Panc1 (cell line): ENCODE measurements around the gene RPA4. TPM values are rescaled to one million over a fixed set of nuclear protein-coding genes. Genes with fewer than 3 reads are reported as not detected.

ENCODE experiments used
- ATAC-seq: fragments of 200-7000 bp; cut with Tn5 transposase; 2 replicates; pipeline ENCODE4 v1.9.1; 2020; ENCODE audit warnings: mild to moderate bottlenecking, moderate library complexity
- BruUV-seq: library from RNA; stranded (reverse); fragments of 400-500 nt; replicated peaks from 2 replicates; lab custom pipeline; 2021; lab: Mats Ljungman, UMichigan
- CTCF ChIA-PET: fragments of 300-600 bp; sonication (Branson Sonifier 250); formaldehyde crosslinking; loops from one replicate; lab custom pipeline; 2022; ENCODE audit warnings: antibody characterized with exemption; lab: Charles Lee
- POLR2A ChIA-PET: fragments of 300-600 bp; sonication (Branson Sonifier 250); formaldehyde crosslinking; loops from one replicate; lab custom pipeline; 2022; ENCODE audit warnings: antibody characterized with exemption; lab: Charles Lee
- DNase-seq: peaks from one replicate; pipeline ENCODE4 v3.0.0-alpha.2; 2010; ENCODE audit warnings: low read depth, low spot score
- H3K27ac ChIP-seq: 2 replicates; pipeline ENCODE4 v1.5.1; 2011; ENCODE audit warnings: mild to moderate bottlenecking, low read length, inconsistent platforms
- H3K27me3 ChIP-seq: fragments of 200-500 bp; sonication (Bioruptor generic); 2 replicates; pipeline ENCODE4 v1.6.0; 2014; ENCODE audit warnings: low read length, inconsistent platforms; ENCODE audit not compliant: control insufficient read depth, insufficient read depth
- H3K36me3 ChIP-seq: fragments of 200-500 bp; sonication (Bioruptor generic); 2 replicates; pipeline ENCODE4 v1.5.1; 2014; ENCODE audit warnings: inconsistent platforms, mild to moderate bottlenecking, low read length, moderate library complexity; ENCODE audit not compliant: control insufficient read depth, insufficient read depth
- H3K4me1 ChIP-seq: 2 replicates; pipeline ENCODE4 v1.5.1; 2011; ENCODE audit warnings: inconsistent platforms, mild to moderate bottlenecking, low read length, moderate library complexity; ENCODE audit not compliant: control insufficient read depth, insufficient read depth
- H3K4me3 ChIP-seq, 2 experiments: 2 replicates each; pipeline ENCODE4 v1.5.1; 2011 to 2012; ENCODE audit warnings: low read depth in 2 of 2, low read length in 2 of 2, mild to moderate bottlenecking in 2 of 2, inconsistent platforms in 1 of 2, moderate library complexity in 1 of 2
- H3K9me3 ChIP-seq: fragments of 200-500 bp; sonication (Bioruptor generic); 2 replicates; pipeline ENCODE4 v1.5.1; 2014; ENCODE audit warnings: low read depth, mild to moderate bottlenecking, inconsistent platforms, low read length, moderate library complexity; ENCODE audit not compliant: control insufficient read depth, insufficient read depth
- CTCF ChIP-seq: fragments of 450-650 bp; IDR thresholded peaks from 2 replicates; pipeline ENCODE4 v1.5.1; 2017; ENCODE audit warnings: mild to moderate bottlenecking
- REST ChIP-seq, 2 experiments: IDR thresholded peaks; 2 replicates each; pipeline ENCODE4 v1.6.1; 2011 to 2012; ENCODE audit warnings: low read depth in 2 of 2, control low read depth in 1 of 2, low read length in 1 of 2, mild to moderate bottlenecking in 1 of 2, moderate library complexity in 1 of 2; ENCODE audit not compliant: insufficient read depth in 1 of 2
- in situ Hi-C: cut with HindIII; loops from 2 replicates; pipeline ENCODE4 v1.10.0; 2016; ENCODE audit warnings: low sequenced_read_pairs, low pct_unique_long_range_greater_than_20kb
- intact Hi-C: fragments of 100-400 bp; cut with micrococcal nuclease; formaldehyde crosslinking; loops from one replicate; pipeline ENCODE4 v1.10.0; 2022; ENCODE audit not compliant: unreplicated experiment
- total RNA-seq: library from RNA; stranded (reverse); gene quantifications from one replicate; pipeline ENCODE4 v1.2.1, GENCODE V29; 2021; ENCODE audit not compliant: unreplicated experiment

RPA4 gene
- total RNA-seq, 1 experiment from 2014 or later: 0.23 TPM

DNA sequence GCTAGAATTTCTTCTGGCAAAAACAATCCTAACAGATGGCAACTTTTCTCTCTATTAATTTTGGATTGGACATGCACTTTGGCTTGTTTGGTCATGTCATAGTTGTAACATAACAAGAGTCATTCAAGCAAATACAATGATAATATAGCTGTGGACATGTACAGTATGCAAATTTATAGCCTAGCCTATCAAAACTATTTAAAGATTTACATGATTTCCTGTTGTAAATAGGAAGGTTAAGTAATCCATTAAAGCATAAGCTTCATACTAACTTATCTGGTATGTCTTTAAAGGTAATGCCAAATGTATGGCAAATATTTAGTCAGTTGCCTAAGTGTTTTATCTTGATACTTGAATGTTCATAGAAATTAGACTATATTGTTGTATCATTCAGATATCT lies 45.3 kb downstream of the RPA4 start:
- ChIA-PET CTCF (no interaction called here), POLR2A (no interaction called here)
- TF ChIP-seq CTCF (no peak), REST (IDR thresholded peaks at IDR 0.05; ENCODE audit: insufficient read depth in 1 of 2, low read depth in 2 of 2, low read length in 1 of 2) (no peak)
- in situ Hi-C loops (no loop called here), intact Hi-C loops (no loop called here)
- no TSS peak for BruUV-seq
- H3K4me1 ChIP-seq: no peaks in the 10 kb centered on the region
- DNase-seq (no peak), ATAC-seq (no peak)
- no peaks in the 10 kb centered on the region for H3K36me3 ChIP-seq
- no peak overlapping the region for H3K27ac ChIP-seq
- no peak overlapping the region for H3K4me3 ChIP-seq
- H3K9me3 ChIP-seq: no peaks in the 10 kb centered on the region
- no peaks in the 10 kb centered on the region for H3K27me3 ChIP-seq

Other genes starting within 250 kb of the RPA4 start
- 17.0 TPM for gene DIAPH2, start 199.1 kb upstream of the RPA4 start, total RNA-seq